Mucosa of descending colon (tissue), 3 donors: ENCODE data around the gene NCDN. TPM values are rescaled to one million over a fixed set of nuclear protein-coding genes. Genes with fewer than 3 reads are reported as not detected.

Experiments
- ATAC-seq: fragments of 200-7000 bp; cut with Tn5 transposase; one replicate; pipeline ENCODE4 v1.9.1; 2020; ENCODE audit warnings: mild to moderate bottlenecking, moderate library complexity
- DNase-seq, 3 donors: peaks; one replicate each; pipeline ENCODE4 v3.0.0-alpha.2; 2020
- H3K36me3 ChIP-seq: fragments of 200-600 bp; one replicate; pipeline ENCODE4 v1.8.0; 2021; ENCODE audit warnings: low read depth, mild to moderate bottlenecking
- H3K4me1 ChIP-seq: fragments of 200-600 bp; one replicate; pipeline ENCODE4 v1.8.0; 2021; ENCODE audit warnings: low read depth, mild to moderate bottlenecking
- H3K4me3 ChIP-seq: fragments of 200-600 bp; one replicate; pipeline ENCODE4 v1.8.0; 2021; ENCODE audit warnings: mild to moderate bottlenecking
- H3K9me3 ChIP-seq: fragments of 200-600 bp; one replicate; pipeline ENCODE4 v1.8.0; 2021; ENCODE audit warnings: mild to moderate bottlenecking
- CTCF ChIP-seq: fragments of 200-600 bp; IDR thresholded peaks from one replicate; pipeline ENCODE4 v1.8.0; 2022; ENCODE audit warnings: antibody characterized with exemption, mild to moderate bottlenecking
- intact Hi-C, 2 donors: fragments of 100-400 bp; cut with DNase I in 1 of 2; cut with micrococcal nuclease in 1 of 2; formaldehyde crosslinking; loops; one replicate each; pipeline versions ENCODE4 v1.11.0 to v1.11.1; 2022; cut with DNase I, micrococcal nuclease
- total RNA-seq, 3 donors: library from RNA; stranded (reverse); fragmentation: NEBNext Ultra II Directional in 2 of 3; extraction: Animal tissue kit (Norgen Biotek cat#: 25700) in 2 of 3; gene quantifications; one replicate each; pipeline versions ENCODE4 v1.2.1 to v1.2.4, GENCODE V29; 2021 to 2023
- donor health status: DM: no; HTN: no; CAD: no; lungs with moderate emphysema.
- donor health status: DM: no; HTN: no; CAD: no.
- donor health status: DM: no; HTN: yes; CAD: no.

Gene NCDN
- total RNA-seq, 3 donors from 2014 or later = 6.7 to 30.4 (median 11.2) TPM

- ATAC-seq (no peak), DNase-seq (no peak)
- no peak for TF ChIP-seq CTCF
- H3K4me3 ChIP-seq = no peak overlapping the region
- no peaks in the 10 kb centered on the region for H3K9me3 ChIP-seq
- H3K4me1 ChIP-seq = peaks cover 8% of the 10 kb centered on the region
- no peaks in the 10 kb centered on the region for H3K36me3 ChIP-seq
- intact Hi-C loops = loop anchor here (5.0 to 10.0 kb wide), 3 partner anchors 118 to 205 kb away; partner anchors contain the start of gene C1orf216 (in 1 of the 2)
Observed at GRCh38 chr1:35569936-35570335, 12.3 kb downstream of the NCDN start.

- TF ChIP-seq CTCF = no peak
- intact Hi-C loops = no loop called here
- ATAC-seq (no peak), DNase-seq (no peak)
- Histone ChIP-seq H3K36me3 (no peaks in the 10 kb centered on the region), H3K4me3 (no peak overlapping the region), H3K4me1 (peaks cover 8% of the 10 kb centered on the region), H3K9me3 (no peaks in the 10 kb centered on the region)
Observed at GRCh38 chr1:35570589-35571137, 13.1 kb downstream of the NCDN start.

- no peaks in the 10 kb centered on the region for H3K36me3 ChIP-seq
- no peak for TF ChIP-seq CTCF
- intact Hi-C loops = no loop called here
- no peak overlapping the region for H3K4me3 ChIP-seq
- DNase-seq (no peak), ATAC-seq (no peak)
- no peaks in the 10 kb centered on the region for H3K9me3 ChIP-seq
- H3K4me1 ChIP-seq = peaks cover 8% of the 10 kb centered on the region
Observed at GRCh38 chr1:35571263-35571662, 13.7 kb downstream of the NCDN start.

GRCh38 chr1:35572296-35572695, 14.7 kb downstream of the NCDN start:
- intact Hi-C loops = no loop called here
- TF ChIP-seq CTCF = no peak
- no peak overlapping the region for H3K4me3 ChIP-seq
- no peaks in the 10 kb centered on the region for H3K9me3 ChIP-seq
- ATAC-seq (no peak), DNase-seq (no peak)
- no peaks in the 10 kb centered on the region for H3K36me3 ChIP-seq
- peaks cover 10% of the 10 kb centered on the region for H3K4me1 ChIP-seq

- TF ChIP-seq CTCF = no peak
- H3K36me3 ChIP-seq = no peaks in the 10 kb centered on the region
- peaks cover 17% of the 10 kb centered on the region for H3K4me1 ChIP-seq
- intact Hi-C loops = no loop called here
- no peak within 1 kb of the TSS for H3K4me3 ChIP-seq
- DNase-seq = peak in 2 of 3 donors; percentile 74 to 79
- H3K9me3 ChIP-seq = no peaks in the 10 kb centered on the region
- ATAC-seq = peak; percentile 64
Observed at GRCh38 chr1:35573198-35574124, 15.9 kb downstream of the NCDN start, which contains the start of gene TFAP2E. Gene TFAP2E (plus strand): TSS chr1:35573314. CDS start chr1:35573578, 264 bp downstream.
